GM21576 (cell line): Measurements from ENCODE around the gene ROBO1.

Experiments
- ATAC-seq: cut with Tn5 transposase; IDR thresholded peaks from one replicate; pipeline ENCODE4 v1.9.1; 2021; ENCODE audit warnings: mild to moderate bottlenecking, moderate library complexity; ENCODE audit not compliant: unreplicated experiment

Gene ROBO1

GRCh38 chr3:78606756-78607155 lies 1161.0 kb downstream of the ROBO1 start:
- ATAC-seq: no peak

GRCh38 chr3:78605178-78605577 lies 1162.6 kb downstream of the ROBO1 start:
- no peak for ATAC-seq

GRCh38 chr3:78604341-78604740 lies 1163.5 kb downstream of the ROBO1 start:
- ATAC-seq: no peak

- ATAC-seq: no peak
Observed at GRCh38 chr3:78601249-78601648, 1166.5 kb downstream of the ROBO1 start.

- ATAC-seq: no peak
Observed at GRCh38 chr3:78589778-78590177, 1178.0 kb downstream of the ROBO1 start.

- no peak for ATAC-seq
Observed at GRCh38 chr3:78588906-78589621, 1178.7 kb downstream of the ROBO1 start.

GRCh38 chr3:78580681-78581080 lies 1187.1 kb downstream of the ROBO1 start:
- no peak for ATAC-seq

GRCh38 chr3:78571486-78571885 lies 1196.3 kb downstream of the ROBO1 start:
- ATAC-seq: no peak

- ATAC-seq: no peak
Observed at GRCh38 chr3:78570496-78570895, 1197.3 kb downstream of the ROBO1 start.

- no peak for ATAC-seq
Observed at GRCh38 chr3:78569804-78570203, 1198.0 kb downstream of the ROBO1 start.

GRCh38 chr3:78565712-78566111 lies 1202.1 kb downstream of the ROBO1 start:
- no peak for ATAC-seq

- ATAC-seq: no peak
Observed at GRCh38 chr3:78562328-78562727, 1205.5 kb downstream of the ROBO1 start.
